ENCODE results near the gene MEI1. TPM values are rescaled to one million over a fixed set of nuclear protein-coding genes. Genes with fewer than 3 reads are reported as not detected.

MEI1 gene
- total RNA-seq, 4 donors from 2014 or later: 0.70 to 1.9 TPM; not detected in 2

DNA sequence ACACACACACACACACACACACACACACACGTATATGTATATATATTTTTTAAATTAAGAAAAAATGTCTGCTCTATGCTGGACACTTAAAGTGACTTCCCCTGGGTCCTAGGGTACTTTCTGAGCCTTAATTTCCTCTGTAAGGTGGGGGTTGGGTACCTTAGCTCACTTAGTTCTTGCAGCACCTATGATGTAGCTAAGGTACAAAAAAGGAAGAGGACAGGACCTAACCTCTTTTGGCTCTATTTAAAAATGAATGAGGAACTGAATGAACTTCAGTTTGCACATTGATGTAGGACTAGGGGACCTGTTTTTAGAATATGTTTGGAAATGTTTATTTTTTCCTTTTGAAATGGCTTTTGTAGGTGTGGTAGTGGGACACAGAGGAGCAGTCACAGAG is 144.7 kb downstream of the MEI1 start:
- Histone ChIP-seq H3K4me1 (no peaks in the 10 kb centered on the region), H3K27ac (no peak overlapping the region), H3K4me3 (no peak overlapping the region), H3K9me3 (no peaks in the 10 kb centered on the region), H3K36me3 (no peaks in the 10 kb centered on the region), H3K27me3 (no peaks in the 10 kb centered on the region)
- no peak for DNase-seq
- TF ChIP-seq POLR2A (IDR thresholded peaks at IDR 0.05): no peak
- TF ChIP-seq, protein P1, sequence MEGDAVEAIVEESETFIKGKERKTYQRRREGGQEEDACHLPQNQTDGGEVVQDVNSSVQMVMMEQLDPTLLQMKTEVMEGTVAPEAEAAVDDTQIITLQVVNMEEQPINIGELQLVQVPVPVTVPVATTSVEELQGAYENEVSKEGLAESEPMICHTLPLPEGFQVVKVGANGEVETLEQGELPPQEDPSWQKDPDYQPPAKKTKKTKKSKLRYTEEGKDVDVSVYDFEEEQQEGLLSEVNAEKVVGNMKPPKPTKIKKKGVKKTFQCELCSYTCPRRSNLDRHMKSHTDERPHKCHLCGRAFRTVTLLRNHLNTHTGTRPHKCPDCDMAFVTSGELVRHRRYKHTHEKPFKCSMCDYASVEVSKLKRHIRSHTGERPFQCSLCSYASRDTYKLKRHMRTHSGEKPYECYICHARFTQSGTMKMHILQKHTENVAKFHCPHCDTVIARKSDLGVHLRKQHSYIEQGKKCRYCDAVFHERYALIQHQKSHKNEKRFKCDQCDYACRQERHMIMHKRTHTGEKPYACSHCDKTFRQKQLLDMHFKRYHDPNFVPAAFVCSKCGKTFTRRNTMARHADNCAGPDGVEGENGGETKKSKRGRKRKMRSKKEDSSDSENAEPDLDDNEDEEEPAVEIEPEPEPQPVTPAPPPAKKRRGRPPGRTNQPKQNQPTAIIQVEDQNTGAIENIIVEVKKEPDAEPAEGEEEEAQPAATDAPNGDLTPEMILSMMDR (IDR thresholded peaks at IDR 0.05): no peak
- intact Hi-C loops (cut with DNase I; ENCODE audit: low total_unique reads): no loop called here

DNA sequence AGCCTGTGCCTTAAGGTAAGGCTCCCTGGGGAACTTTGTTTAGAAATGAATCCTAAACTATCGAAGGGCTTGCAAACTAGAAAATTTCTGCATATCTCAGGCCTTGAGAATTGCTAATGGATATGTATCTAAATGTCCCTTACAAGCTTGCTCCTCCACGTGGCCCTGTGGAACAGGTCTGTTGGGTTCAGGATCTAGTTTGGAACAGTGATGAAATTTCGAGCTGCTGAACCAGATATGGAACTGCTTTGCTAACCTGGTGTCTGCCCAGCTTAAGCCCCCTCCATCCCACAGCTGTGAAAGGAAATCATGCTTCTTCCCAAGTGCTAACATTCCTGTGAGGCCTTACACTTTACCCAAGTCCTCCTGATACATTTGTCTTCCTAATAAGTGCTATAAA is 145.2 kb downstream of the MEI1 start:
- TF ChIP-seq POLR2A (IDR thresholded peaks at IDR 0.05): no peak
- TF ChIP-seq, protein P1 (IDR thresholded peaks at IDR 0.05): no peak
- no peak for DNase-seq
- no peaks in the 10 kb centered on the region for H3K27me3 ChIP-seq
- no peak overlapping the region for H3K4me3 ChIP-seq
- no peaks in the 10 kb centered on the region for H3K9me3 ChIP-seq
- no peaks in the 10 kb centered on the region for H3K4me1 ChIP-seq
- no peaks in the 10 kb centered on the region for H3K36me3 ChIP-seq
- intact Hi-C loops (cut with DNase I; ENCODE audit: low total_unique reads): no loop called here
- no peak overlapping the region for H3K27ac ChIP-seq

DNA sequence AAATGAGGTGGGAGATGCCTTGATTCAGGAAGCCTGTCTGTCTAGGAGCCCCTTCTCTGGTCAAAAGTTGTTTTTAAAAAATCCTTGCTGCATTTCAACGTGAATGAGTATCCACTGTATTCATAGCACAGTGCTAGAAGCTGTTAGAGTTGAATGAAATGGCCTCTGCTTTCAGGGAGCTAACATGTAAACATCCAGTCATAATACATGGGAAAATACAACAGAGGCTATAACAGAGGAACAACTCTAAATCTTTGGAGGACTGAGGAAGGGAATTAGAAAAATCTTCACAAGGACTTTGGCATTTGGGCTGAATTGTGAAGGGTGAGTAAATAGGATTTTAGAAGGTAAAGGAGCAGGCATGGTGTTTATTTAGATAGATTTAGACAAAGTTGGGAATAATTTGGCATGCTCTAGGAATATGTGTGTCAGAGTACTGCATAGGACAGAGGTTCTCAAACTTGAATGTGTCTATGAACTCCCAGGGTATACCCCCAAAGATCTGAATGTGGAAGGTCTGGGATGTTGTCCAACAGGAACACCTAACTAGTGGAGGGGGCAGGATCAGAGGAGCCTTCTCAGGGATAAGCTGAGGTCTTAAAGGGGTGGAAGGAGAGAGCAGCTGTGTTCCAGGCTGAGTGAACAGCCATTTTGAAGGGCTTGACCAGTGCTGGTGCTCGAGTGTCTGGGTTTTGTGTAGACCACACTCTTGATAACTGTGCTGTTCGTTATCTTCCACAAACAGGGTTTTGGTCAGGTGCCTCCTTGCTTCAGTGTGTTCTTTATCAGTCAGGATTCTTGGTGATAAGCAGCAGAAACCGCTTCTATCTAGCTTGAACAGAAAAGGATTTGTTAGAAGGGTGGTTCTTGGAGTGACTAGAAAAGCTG is 146.3 kb downstream of the MEI1 start:
- H3K4me3 ChIP-seq: no peak overlapping the region
- no peaks in the 10 kb centered on the region for H3K36me3 ChIP-seq
- no peak overlapping the region for H3K27ac ChIP-seq
- H3K27me3 ChIP-seq: no peaks in the 10 kb centered on the region
- TF ChIP-seq, protein P1 (IDR thresholded peaks at IDR 0.05): no peak
- TF ChIP-seq POLR2A (IDR thresholded peaks at IDR 0.05): no peak
- no peak for DNase-seq
- no peaks in the 10 kb centered on the region for H3K9me3 ChIP-seq
- intact Hi-C loops (cut with DNase I; ENCODE audit: low total_unique reads): no loop called here
- H3K4me1 ChIP-seq: no peaks in the 10 kb centered on the region

DNA sequence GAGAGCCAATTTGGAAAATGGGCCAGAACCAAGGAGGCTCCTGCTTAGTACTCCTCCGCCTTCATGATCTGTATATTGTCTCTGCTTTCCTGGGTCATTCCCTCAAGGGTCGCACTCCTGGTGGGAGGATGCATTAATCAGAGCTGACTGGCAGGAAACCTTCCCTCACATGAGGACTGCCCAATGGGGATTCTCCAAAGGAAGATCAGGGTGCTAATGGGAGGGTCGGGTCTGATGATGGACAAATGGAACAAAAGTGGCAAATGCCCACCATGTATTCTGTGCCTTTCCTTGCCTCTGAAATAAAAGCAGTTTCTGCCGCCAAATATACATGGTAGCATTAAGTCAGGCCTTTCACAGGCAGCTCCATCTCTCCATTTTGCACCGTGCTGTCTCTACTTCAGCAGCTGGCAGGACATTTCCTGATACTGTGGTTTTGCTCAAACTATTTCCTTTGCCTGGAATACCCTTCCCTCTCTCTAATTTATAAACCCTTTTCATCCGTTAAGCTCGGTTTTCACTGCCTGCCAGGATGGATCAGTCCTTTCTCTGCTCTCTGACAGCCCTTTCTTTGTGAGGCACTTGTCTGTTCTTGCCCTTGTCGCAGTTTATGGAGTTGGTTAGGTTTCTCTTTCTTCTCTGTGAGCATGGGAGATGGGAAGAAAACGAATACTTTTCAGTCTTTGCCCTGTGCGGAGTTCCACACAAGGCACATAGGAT is 147.1 kb downstream of the MEI1 start:
- no peak for TF ChIP-seq POLR2A (IDR thresholded peaks at IDR 0.05)
- TF ChIP-seq, protein P1 (IDR thresholded peaks at IDR 0.05): no peak
- no peaks in the 10 kb centered on the region for H3K9me3 ChIP-seq
- no peaks in the 10 kb centered on the region for H3K4me1 ChIP-seq
- DNase-seq: no peak
- no peaks in the 10 kb centered on the region for H3K36me3 ChIP-seq
- intact Hi-C loops (cut with DNase I; ENCODE audit: low total_unique reads): no loop called here
- H3K27me3 ChIP-seq: no peaks in the 10 kb centered on the region
- no peak overlapping the region for H3K4me3 ChIP-seq
- no peak overlapping the region for H3K27ac ChIP-seq

DNA sequence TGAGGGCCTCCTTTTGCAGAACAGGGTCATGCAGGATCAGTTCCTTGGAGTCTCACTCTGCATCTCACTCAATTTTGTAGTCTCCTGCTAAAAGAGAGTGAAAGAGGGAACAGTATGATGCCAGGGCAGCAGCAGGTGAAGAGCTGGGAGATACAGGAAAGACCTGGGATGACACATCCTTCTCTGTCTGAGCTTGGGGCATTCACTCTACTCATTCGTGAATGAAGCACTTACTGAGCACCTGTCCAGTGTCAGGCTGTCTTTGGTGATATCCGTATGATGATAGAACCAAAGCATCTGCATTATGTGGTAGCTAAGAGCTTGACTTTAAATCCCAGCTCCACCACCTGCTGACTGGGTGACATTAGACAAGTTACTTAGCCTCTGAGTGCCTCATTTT is 148.0 kb downstream of the MEI1 start:
- DNase-seq: no peak
- Histone ChIP-seq H3K36me3 (no peaks in the 10 kb centered on the region), H3K4me3 (no peak overlapping the region), H3K27me3 (no peaks in the 10 kb centered on the region), H3K4me1 (no peaks in the 10 kb centered on the region), H3K9me3 (no peaks in the 10 kb centered on the region), H3K27ac (no peak overlapping the region)
- intact Hi-C loops (cut with DNase I; ENCODE audit: low total_unique reads): no loop called here
- no peak for TF ChIP-seq POLR2A (IDR thresholded peaks at IDR 0.05)
- TF ChIP-seq, protein P1 (IDR thresholded peaks at IDR 0.05): no peak
